Measurements from ENCODE around the gene JAGN1. TPM values are rescaled to one million over a fixed set of nuclear protein-coding genes. Genes with fewer than 3 reads are reported as not detected.

JAGN1 gene
- total RNA-seq, result 10 to 100 TPM; 16.0 to 34.5 (median 28.1) TPM
- 10 to 100 TPM; 44.8 to 54.5 TPM for polyA plus RNA-seq
- 13.7 reads per million, percentile 42 among the genes with 10 or more reads in this experiment for total RNA-seq

- peaks cover 13 to 26% (median 22%) of the 10 kb centered on the region in 5 donors for H3K36me3 Mint-ChIP-seq
- H3K9me3 Mint-ChIP-seq, result no peaks in the 10 kb centered on the region
- H3K4me1 ChIP-seq (ENCODE audit: control insufficient read depth in 2 of 2, insufficient read depth in 2 of 2, low read length in 2 of 2), result peaks cover 8 to 15% of the 10 kb centered on the region in 2 donors
- CTCF ChIA-PET, result interaction anchor here (0.6 kb wide), 2 partner anchors 119 to 714 kb away, joined by 3 to 4 read pairs; no protein-coding TSS in a partner anchor
- no peaks in the 10 kb centered on the region for H3K9me3 ChIP-seq (ENCODE audit: control insufficient read depth in 2 of 3, low read length in 3 of 3)
- POLR2A ChIA-PET, result interaction anchor here (0.6 to 3.8 kb wide), 18 partner anchors 10 to 527 kb away, joined by 3 to 48 read pairs (median 5); partner anchors contain the start of genes ARPC4, CIDEC, CRELD1 and EMC3
- intact Hi-C loops (cut with micrococcal nuclease), result loop anchor here (1.0 to 5.0 kb wide), 22 partner anchors 12 to 494 kb away; partner anchors contain the start of genes BRPF1 (in 2 of the 2), CRELD1 (in 2 of the 2), EMC3 (in 2 of the 2) and MTMR14 (in 2 of the 2)
- H3K27me3 Mint-ChIP-seq, result peaks cover 0 to 2% (median 0%) of the 10 kb centered on the region in 5 donors
- H3K4me3 ChIP-seq (ENCODE audit: low read length), result peak within 1 kb of the TSS; percentile 99
- peak within 1 kb of the TSS; percentile 100 for H3K27ac ChIP-seq (ENCODE audit: low read depth, low read length)
- peak within 1 kb of the TSS; percentile 92 to 99 (median 99) for H3K27ac Mint-ChIP-seq
- no peaks in the 10 kb centered on the region for H3K27me3 ChIP-seq (ENCODE audit: control insufficient read depth in 2 of 2, insufficient read depth in 2 of 2, low read length in 2 of 2)
- ATAC-seq (peak; percentile 93), DNase-seq (peak; percentile 78 to 92 (median 88))
- peaks cover 0 to 23% (median 0%) of the 10 kb centered on the region in 3 experiments for H3K36me3 ChIP-seq (ENCODE audit: control insufficient read depth in 2 of 3, insufficient read depth in 3 of 3, low read length in 3 of 3)
- peaks cover 25 to 48% (median 36%) of the 10 kb centered on the region in 7 donors for H3K4me1 Mint-ChIP-seq
- H3K4me3 Mint-ChIP-seq, result peak within 1 kb of the TSS; percentile 91 to 100 (median 97)
Observed at GRCh38 chr3:9890249-9891071, at the start of gene JAGN1. Gene JAGN1 (plus strand): TSS chr3:9890610. CDS start chr3:9890723, 113 bp downstream.

GRCh38 chr3:9841015-9841414, 49.4 kb upstream of the JAGN1 start:
- Histone ChIP-seq H3K27ac (ENCODE audit: low read depth, low read length) (no peak overlapping the region), H3K4me3 (ENCODE audit: low read length) (no peak overlapping the region), H3K36me3 (ENCODE audit: control insufficient read depth in 2 of 3, insufficient read depth in 3 of 3, low read length in 3 of 3) (peaks cover 0 to 50% (median 4%) of the 10 kb centered on the region in 3 experiments), H3K9me3 (ENCODE audit: control insufficient read depth in 2 of 3, low read length in 3 of 3) (no peaks in the 10 kb centered on the region), H3K27me3 (ENCODE audit: control insufficient read depth in 2 of 2, insufficient read depth in 2 of 2, low read length in 2 of 2) (no peaks in the 10 kb centered on the region), H3K4me1 (ENCODE audit: control insufficient read depth in 2 of 2, insufficient read depth in 2 of 2, low read length in 2 of 2) (peaks cover 4 to 5% of the 10 kb centered on the region in 2 donors)
- no peaks in the 10 kb centered on the region for H3K27me3 Mint-ChIP-seq
- peaks cover 0 to 1% (median 0%) of the 10 kb centered on the region in 11 donors for H3K9me3 Mint-ChIP-seq
- intact Hi-C loops (cut with micrococcal nuclease), result loop anchor here (5.0 to 10.0 kb wide), 3 partner anchors 34 to 894 kb away; partner anchors contain the start of gene BRK1 (in 1 of the 2)
- ATAC-seq, result no peak
- DNase-seq, result no peak
- POLR2A ChIA-PET, result no interaction called here
- peak overlapping the region in 2 of 10 donors; percentile 25 to 45 for H3K4me3 Mint-ChIP-seq
- H3K36me3 Mint-ChIP-seq, result peaks cover 4 to 31% (median 12%) of the 10 kb centered on the region in 5 donors
- H3K4me1 Mint-ChIP-seq, result peaks cover 13 to 36% (median 23%) of the 10 kb centered on the region in 7 donors
- H3K27ac Mint-ChIP-seq, result peak overlapping the region in 2 of 9 donors; percentile 70 to 73
- CTCF ChIA-PET, result interaction anchor here (1.2 kb wide), 1 partner anchor 9 kb away, joined by 4 read pairs; no protein-coding TSS in a partner anchor

- H3K4me1 Mint-ChIP-seq, result peaks cover 12 to 40% (median 23%) of the 10 kb centered on the region in 7 donors
Observed at GRCh38 chr3:9843715-9844438, 46.5 kb upstream of the JAGN1 start, which contains the start of gene RPUSD3. Gene RPUSD3 (minus strand): TSS chr3:9844008. CDS start chr3:9843990, 18 bp downstream.

GRCh38 chr3:9846231-9846630, 44.2 kb upstream of the JAGN1 start:
- CTCF ChIA-PET, result interaction anchor here (0.7 to 1.1 kb wide), 2 partner anchors 40 to 100 kb away, joined by 3 to 4 read pairs; no protein-coding TSS in a partner anchor
- Mint-ChIP-seq H3K27ac (no peak overlapping the region), H3K4me3 (peak overlapping the region in 1 of 10 donors; percentile 10), H3K9me3 (no peaks in the 10 kb centered on the region), H3K27me3 (peaks cover 0 to 5% (median 0%) of the 10 kb centered on the region in 5 donors), H3K4me1 (peaks cover 12 to 33% (median 23%) of the 10 kb centered on the region in 7 donors), H3K36me3 (peaks cover 4 to 12% (median 7%) of the 10 kb centered on the region in 5 donors)
- Histone ChIP-seq H3K27ac (ENCODE audit: low read depth, low read length) (no peak overlapping the region), H3K4me1 (ENCODE audit: control insufficient read depth in 2 of 2, insufficient read depth in 2 of 2, low read length in 2 of 2) (peaks cover 4 to 5% of the 10 kb centered on the region in 2 donors), H3K27me3 (ENCODE audit: control insufficient read depth in 2 of 2, insufficient read depth in 2 of 2, low read length in 2 of 2) (no peaks in the 10 kb centered on the region), H3K4me3 (ENCODE audit: low read length) (no peak overlapping the region), H3K9me3 (ENCODE audit: control insufficient read depth in 2 of 3, low read length in 3 of 3) (no peaks in the 10 kb centered on the region), H3K36me3 (ENCODE audit: control insufficient read depth in 2 of 3, insufficient read depth in 3 of 3, low read length in 3 of 3) (peaks cover 0 to 14% (median 4%) of the 10 kb centered on the region in 3 experiments)
- intact Hi-C loops (cut with micrococcal nuclease), result loop anchor here in 1 of 2 donors (10.0 kb wide), 1 partner anchor 889 kb away; no protein-coding TSS in a partner anchor
- DNase-seq (no peak), ATAC-seq (no peak)
- POLR2A ChIA-PET, result interaction anchor here (0.6 kb wide), 1 partner anchor 148 kb away, joined by 5 read pairs; no protein-coding TSS in a partner anchor

More at GRCh38 chr3:9843715-9844438, 46.5 kb upstream of the JAGN1 start, which contains the start of gene RPUSD3:
- intact Hi-C loops (cut with micrococcal nuclease), result loop anchor here (1.0 to 10.0 kb wide), 20 partner anchors 35 to 891 kb away; partner anchors contain the start of genes CRELD1 (in 2 of the 2), JAGN1 (in 2 of the 2), MTMR14 (in 2 of the 2) and SEC13 (in 2 of the 2)
- Mint-ChIP-seq H3K4me3 (peak within 1 kb of the TSS; percentile 93 to 100 (median 97)), H3K27me3 (no peaks in the 10 kb centered on the region), H3K27ac (peak within 1 kb of the TSS; percentile 68 to 94 (median 91)), H3K9me3 (peaks cover 0 to 1% (median 0%) of the 10 kb centered on the region in 11 donors), H3K36me3 (peaks cover 4 to 21% (median 12%) of the 10 kb centered on the region in 5 donors)
- ATAC-seq (peak; percentile 100), DNase-seq (peak; percentile 90 to 99 (median 94))
- no peaks in the 10 kb centered on the region for H3K27me3 ChIP-seq (ENCODE audit: control insufficient read depth in 2 of 2, insufficient read depth in 2 of 2, low read length in 2 of 2)
- peak within 1 kb of the TSS; percentile 83 for H3K4me3 ChIP-seq (ENCODE audit: low read length)
- ChIA-PET POLR2A (interaction anchor here (0.6 to 1.6 kb wide), 10 partner anchors 35 to 348 kb away, joined by 3 to 6 read pairs (median 4); partner anchors contain the start of genes ARPC4, BRK1, BRPF1 and CRELD1), CTCF (interaction anchor here (0.7 to 1.1 kb wide), 3 partner anchors 12 to 103 kb away, joined by 3 to 5 read pairs (median 4); no protein-coding TSS in a partner anchor)
- peaks cover 0 to 36% (median 4%) of the 10 kb centered on the region in 3 experiments for H3K36me3 ChIP-seq (ENCODE audit: control insufficient read depth in 2 of 3, insufficient read depth in 3 of 3, low read length in 3 of 3)
- peak within 1 kb of the TSS; percentile 82 for H3K27ac ChIP-seq (ENCODE audit: low read depth, low read length)
- peaks cover 4 to 5% of the 10 kb centered on the region in 2 donors for H3K4me1 ChIP-seq (ENCODE audit: control insufficient read depth in 2 of 2, insufficient read depth in 2 of 2, low read length in 2 of 2)
- H3K9me3 ChIP-seq (ENCODE audit: control insufficient read depth in 2 of 3, low read length in 3 of 3), result no peaks in the 10 kb centered on the region

GRCh38 chr3:9846931-9847488, 43.4 kb upstream of the JAGN1 start:
- no peaks in the 10 kb centered on the region for H3K9me3 ChIP-seq (ENCODE audit: control insufficient read depth in 2 of 3, low read length in 3 of 3)
- Mint-ChIP-seq H3K27ac (no peak overlapping the region), H3K4me3 (no peak overlapping the region), H3K9me3 (no peaks in the 10 kb centered on the region), H3K36me3 (peaks cover 4 to 7% (median 5%) of the 10 kb centered on the region in 5 donors), H3K27me3 (peaks cover 0 to 13% (median 0%) of the 10 kb centered on the region in 5 donors), H3K4me1 (peaks cover 10 to 29% (median 21%) of the 10 kb centered on the region in 7 donors)
- DNase-seq (no peak), ATAC-seq (no peak)
- intact Hi-C loops (cut with micrococcal nuclease), result loop anchor here in 1 of 2 donors (10.0 kb wide), 1 partner anchor 888 kb away; no protein-coding TSS in a partner anchor
- no peak overlapping the region for H3K27ac ChIP-seq (ENCODE audit: low read depth, low read length)
- H3K4me1 ChIP-seq (ENCODE audit: control insufficient read depth in 2 of 2, insufficient read depth in 2 of 2, low read length in 2 of 2), result peaks cover 4 to 5% of the 10 kb centered on the region in 2 donors
- H3K4me3 ChIP-seq (ENCODE audit: low read length), result no peak overlapping the region
- no peaks in the 10 kb centered on the region for H3K27me3 ChIP-seq (ENCODE audit: control insufficient read depth in 2 of 2, insufficient read depth in 2 of 2, low read length in 2 of 2)
- peaks cover 0 to 7% (median 0%) of the 10 kb centered on the region in 3 experiments for H3K36me3 ChIP-seq (ENCODE audit: control insufficient read depth in 2 of 3, insufficient read depth in 3 of 3, low read length in 3 of 3)
- CTCF ChIA-PET, result interaction anchor here (1.1 kb wide), 1 partner anchor 100 kb away, joined by 3 read pairs; no protein-coding TSS in a partner anchor
- POLR2A ChIA-PET, result interaction anchor here (0.6 kb wide), 2 partner anchors 37 to 147 kb away, joined by 3 to 5 read pairs; no protein-coding TSS in a partner anchor
